IMR-90 (cell line): ENCODE measurements around the gene OTP.

Experiments
- BHLHE40 ChIP-seq: fragments of 150-350 bp; IDR thresholded peaks from 2 replicates; pipeline ENCODE4 v1.6.1; 2016; ENCODE audit warnings: mild to moderate bottlenecking, low read depth, low read length
- CHD1 ChIP-seq: IDR thresholded peaks from 2 replicates; pipeline ENCODE4 v1.6.1; 2012; ENCODE audit warnings: low read depth, low read length, improper control_type of control experiment
- FOS ChIP-seq: fragments of 150-350 bp; IDR thresholded peaks from 2 replicates; pipeline ENCODE4 v1.6.1; 2016; ENCODE audit warnings: low read depth, low read length
- MXI1 ChIP-seq: IDR thresholded peaks from 2 replicates; pipeline ENCODE4 v1.6.1; 2012; ENCODE audit warnings: low read depth, mild to moderate bottlenecking, low read length, moderate library complexity, borderline replicate concordance
- NFE2L2 ChIP-seq: fragments of 150-350 bp; IDR thresholded peaks from 2 replicates; pipeline ENCODE4 v1.6.1; 2016; ENCODE audit warnings: low read depth, mild to moderate bottlenecking, low read length
- POLR2A ChIP-seq: IDR thresholded peaks from 2 replicates; pipeline ENCODE4 v1.6.1; 2012; ENCODE audit warnings: mild to moderate bottlenecking, low read depth, low read length
- RAD21 ChIP-seq: IDR thresholded peaks from 2 replicates; pipeline ENCODE4 v1.6.1; 2012; ENCODE audit warnings: low read length, improper control_type of control experiment
- RCOR1 ChIP-seq: IDR thresholded peaks from 2 replicates; pipeline ENCODE4 v1.6.1; 2012; ENCODE audit warnings: mild to moderate bottlenecking, low read length, improper control_type of control experiment; ENCODE audit not compliant: insufficient replicate concordance
- RFX5 ChIP-seq: IDR thresholded peaks from 2 replicates; pipeline ENCODE4 v1.8.0; 2012; ENCODE audit warnings: low read depth, mild to moderate bottlenecking, low read length, moderate library complexity
- SMC3 ChIP-seq: fragments of 150-350 bp; IDR thresholded peaks from 2 replicates; pipeline ENCODE4 v1.6.1; 2016; ENCODE audit warnings: low read depth, mild to moderate bottlenecking, antibody characterized with exemption, low read length, moderate library complexity
- TF ChIP-seq, protein P1 (sequence below): conservative IDR thresholded peaks from 2 replicates; pipeline ENCODE4 v1.5.1; 2012; ENCODE audit warnings: mild to moderate bottlenecking, low read depth, low read length, improper control_type of control experiment

GRCh38 chr5:77633709-77634108, 4.8 kb downstream of the OTP start:
- TF ChIP-seq, protein P1, sequence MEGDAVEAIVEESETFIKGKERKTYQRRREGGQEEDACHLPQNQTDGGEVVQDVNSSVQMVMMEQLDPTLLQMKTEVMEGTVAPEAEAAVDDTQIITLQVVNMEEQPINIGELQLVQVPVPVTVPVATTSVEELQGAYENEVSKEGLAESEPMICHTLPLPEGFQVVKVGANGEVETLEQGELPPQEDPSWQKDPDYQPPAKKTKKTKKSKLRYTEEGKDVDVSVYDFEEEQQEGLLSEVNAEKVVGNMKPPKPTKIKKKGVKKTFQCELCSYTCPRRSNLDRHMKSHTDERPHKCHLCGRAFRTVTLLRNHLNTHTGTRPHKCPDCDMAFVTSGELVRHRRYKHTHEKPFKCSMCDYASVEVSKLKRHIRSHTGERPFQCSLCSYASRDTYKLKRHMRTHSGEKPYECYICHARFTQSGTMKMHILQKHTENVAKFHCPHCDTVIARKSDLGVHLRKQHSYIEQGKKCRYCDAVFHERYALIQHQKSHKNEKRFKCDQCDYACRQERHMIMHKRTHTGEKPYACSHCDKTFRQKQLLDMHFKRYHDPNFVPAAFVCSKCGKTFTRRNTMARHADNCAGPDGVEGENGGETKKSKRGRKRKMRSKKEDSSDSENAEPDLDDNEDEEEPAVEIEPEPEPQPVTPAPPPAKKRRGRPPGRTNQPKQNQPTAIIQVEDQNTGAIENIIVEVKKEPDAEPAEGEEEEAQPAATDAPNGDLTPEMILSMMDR = no peak
- no peak for TF ChIP-seq SMC3
- no peak for TF ChIP-seq RAD21
- TF ChIP-seq RFX5 = no peak
- TF ChIP-seq RCOR1 = no peak
- TF ChIP-seq POLR2A = no peak
- TF ChIP-seq FOS = no peak
- no peak for TF ChIP-seq BHLHE40
- no peak for TF ChIP-seq NFE2L2
- no peak for TF ChIP-seq CHD1
- no peak for TF ChIP-seq MXI1
